Measurements from ENCODE around the gene PRPF19. TPM values are rescaled to one million over a fixed set of nuclear protein-coding genes. Genes with fewer than 3 reads are reported as not detected.

PRPF19 gene
- total RNA-seq, 1 experiment from 2014 or later: 100.0 TPM

GRCh38 chr11:60937811-60938210 is 31.4 kb upstream of the PRPF19 start:
- no peak for DNase-seq (ENCODE audit: low read depth)

DNA sequence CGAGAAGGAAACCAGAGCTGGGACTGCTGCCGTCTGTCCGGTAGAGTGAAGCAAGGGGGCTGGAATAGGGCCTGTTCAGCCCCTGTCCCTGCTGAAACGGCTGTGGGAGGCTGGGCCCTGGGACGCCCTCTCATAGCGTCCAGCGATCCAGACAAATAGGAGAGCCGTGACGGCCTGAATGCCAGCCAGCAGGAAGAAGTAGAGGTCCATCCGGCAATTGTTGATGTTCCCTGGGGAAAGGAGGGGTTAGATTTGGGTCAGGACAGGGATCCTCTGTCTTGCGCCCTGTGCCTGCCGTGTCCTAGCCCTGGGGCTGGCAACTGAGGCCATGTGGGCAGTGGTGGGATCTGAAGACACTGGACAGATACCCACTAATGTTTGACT is 30.8 kb upstream of the PRPF19 start:
- no peak for DNase-seq (ENCODE audit: low read depth)

DNA sequence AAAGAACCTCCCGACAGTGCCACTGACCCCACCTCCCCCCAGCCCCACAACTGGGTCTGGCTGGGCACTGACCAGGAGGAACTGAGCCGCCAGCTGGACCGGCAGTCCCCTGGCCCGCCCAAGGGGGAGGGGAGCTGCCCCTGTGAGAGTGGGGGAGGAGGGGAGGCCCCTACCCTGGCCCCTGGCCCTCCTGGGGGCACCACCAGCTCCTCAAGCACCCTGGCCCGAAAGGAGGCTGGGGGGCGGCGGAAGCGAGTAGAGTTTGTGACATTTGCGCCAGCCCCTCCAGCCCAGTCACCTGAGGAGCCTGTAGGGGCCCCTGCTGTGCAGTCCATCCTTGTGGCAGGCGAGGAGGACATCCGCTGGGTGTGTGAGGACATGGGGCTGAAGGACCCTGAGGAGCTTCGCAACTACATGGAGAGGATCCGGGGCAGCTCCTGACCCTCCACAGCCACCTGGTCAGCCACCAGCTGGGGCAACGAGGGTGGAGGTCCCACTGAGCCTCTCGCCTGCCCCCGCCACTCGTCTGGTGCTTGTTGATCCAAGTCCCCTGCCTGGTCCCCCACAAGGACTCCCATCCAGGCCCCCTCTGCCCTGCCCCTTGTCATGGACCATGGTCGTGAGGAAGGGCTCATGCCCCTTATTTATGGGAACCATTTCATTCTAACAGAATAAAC is 30.2 kb upstream of the PRPF19 start:
- no peak for DNase-seq (ENCODE audit: low read depth)

DNA sequence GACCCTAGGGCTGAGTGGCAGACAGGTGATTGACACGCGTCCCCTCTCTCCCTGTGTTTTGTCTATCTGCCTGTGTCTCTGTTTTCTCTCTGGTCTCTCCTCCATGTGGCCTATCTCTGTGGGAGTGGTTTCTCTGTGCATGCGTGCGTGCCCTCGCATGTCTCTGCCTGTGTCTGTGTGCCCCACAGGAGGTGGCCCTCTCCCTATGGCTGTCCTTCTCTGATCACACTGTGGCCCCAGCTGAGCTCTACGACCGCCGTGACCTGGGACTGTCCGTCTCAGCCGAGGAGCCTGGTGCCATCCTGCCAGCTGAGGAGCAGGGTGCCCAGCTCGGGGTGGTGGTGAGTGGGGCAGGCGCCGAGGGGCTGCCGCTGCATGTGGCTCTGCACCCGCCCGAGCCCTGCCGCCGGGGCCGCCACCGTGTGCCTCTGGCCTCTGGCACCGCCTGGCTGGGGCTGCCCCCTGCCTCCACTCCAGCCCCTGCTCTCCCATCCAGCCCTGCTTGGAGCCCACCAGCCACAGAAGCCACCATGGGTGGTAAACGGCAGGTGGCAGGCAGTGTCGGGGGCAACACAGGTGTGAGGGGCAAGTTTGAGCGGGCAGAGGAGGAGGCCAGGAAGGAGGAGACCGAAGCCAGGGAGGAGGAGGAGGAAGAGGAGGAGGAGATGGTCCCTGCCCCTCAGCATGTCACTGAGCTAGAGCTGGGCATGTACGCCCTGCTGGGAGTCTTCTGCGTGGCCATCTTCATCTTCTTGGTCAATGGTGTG is 29.5 kb upstream of the PRPF19 start:
- no peak for DNase-seq (ENCODE audit: low read depth)

GRCh38 chr11:60934790-60935605 is 28.6 kb upstream of the PRPF19 start:
- no peak for DNase-seq (ENCODE audit: low read depth)

DNA sequence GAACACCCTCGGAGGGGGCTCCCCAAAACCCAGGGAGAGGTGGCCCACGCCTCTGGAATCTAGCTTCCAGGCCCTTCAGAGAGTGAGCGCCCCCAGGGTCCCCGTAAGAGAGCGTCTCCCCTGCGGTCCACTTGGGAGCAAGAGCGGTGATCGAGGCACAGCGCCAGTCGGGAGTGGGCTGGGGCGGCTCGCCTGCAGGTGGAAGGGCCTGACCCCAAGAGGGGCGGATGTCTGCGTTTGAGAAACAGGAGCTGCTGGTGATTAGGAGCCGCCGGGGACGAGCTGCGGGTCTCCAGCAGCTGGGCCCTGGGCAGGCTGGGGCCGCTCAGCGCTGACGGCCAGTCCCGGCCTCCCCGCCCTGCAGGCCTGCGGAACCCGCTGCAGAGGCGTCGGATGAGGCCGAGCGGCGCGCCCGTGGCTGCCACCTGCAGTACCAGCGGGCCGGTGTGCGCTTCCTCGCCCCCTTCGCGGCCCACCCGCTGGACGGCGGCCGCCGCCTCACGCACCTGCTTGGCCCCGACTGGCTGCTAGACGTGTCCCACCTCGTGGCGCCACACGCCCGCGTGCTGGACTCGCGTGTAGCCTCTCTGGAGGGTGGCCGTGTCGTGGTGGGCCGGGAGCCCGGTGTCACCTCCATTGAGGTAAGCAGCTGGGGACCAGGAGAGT is 27.9 kb upstream of the PRPF19 start:
- DNase-seq (ENCODE audit: low read depth): no peak

GRCh38 chr11:60933416-60934123 is 27.2 kb upstream of the PRPF19 start:
- no peak for DNase-seq (ENCODE audit: low read depth)

GRCh38 chr11:60932605-60933356 is 26.4 kb upstream of the PRPF19 start:
- DNase-seq (ENCODE audit: low read depth): no peak

DNA sequence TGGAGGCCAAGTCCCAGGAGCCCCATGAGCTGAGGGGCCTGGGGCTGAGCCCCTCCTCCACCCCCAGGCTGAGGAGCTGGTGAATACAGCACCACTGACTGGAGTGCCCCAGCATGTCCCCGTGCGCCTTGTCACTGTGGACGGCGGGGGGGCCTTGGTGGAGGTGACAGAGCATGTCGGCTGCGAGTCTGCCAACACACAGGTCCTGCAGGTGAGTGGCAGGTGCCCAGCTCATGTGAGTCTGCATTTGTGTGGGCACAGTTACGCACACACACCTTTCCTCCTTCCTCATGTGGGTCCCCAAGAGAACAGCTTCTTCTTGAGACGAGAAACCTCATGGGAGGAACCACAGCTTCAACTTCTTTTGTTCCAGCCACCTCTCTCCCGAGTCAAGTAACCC is 25.5 kb upstream of the PRPF19 start:
- no peak for DNase-seq (ENCODE audit: low read depth)

GRCh38 chr11:60930394-60930793 is 24.0 kb upstream of the PRPF19 start:
- DNase-seq (ENCODE audit: low read depth): no peak

- DNase-seq (ENCODE audit: low read depth): no peak
These were observed 23.4 kb upstream of the PRPF19 start for GRCh38 chr11:60929764-60930163.

DNA sequence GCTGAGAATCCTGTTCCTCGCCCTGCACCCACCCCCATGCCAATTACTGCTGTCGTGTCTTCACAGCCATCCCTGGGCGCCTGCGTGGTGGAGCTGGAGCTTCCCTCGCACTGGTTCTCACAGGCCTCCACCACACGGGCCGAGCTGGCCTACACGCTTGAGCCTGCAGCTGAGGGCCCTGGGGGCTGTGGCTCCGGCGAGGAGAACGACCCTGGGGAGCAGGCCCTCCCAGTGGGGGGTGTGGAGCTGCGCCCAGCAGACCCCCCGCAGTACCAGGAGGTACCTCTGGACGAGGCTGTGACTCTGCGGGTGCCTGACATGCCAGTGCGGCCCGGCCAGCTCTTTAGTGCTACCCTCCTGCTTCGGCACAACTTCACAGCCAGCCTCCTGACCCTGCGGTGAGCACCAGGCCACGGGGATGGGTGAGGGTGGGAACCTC is 22.2 kb upstream of the PRPF19 start:
- DNase-seq (ENCODE audit: low read depth): no peak

DNA sequence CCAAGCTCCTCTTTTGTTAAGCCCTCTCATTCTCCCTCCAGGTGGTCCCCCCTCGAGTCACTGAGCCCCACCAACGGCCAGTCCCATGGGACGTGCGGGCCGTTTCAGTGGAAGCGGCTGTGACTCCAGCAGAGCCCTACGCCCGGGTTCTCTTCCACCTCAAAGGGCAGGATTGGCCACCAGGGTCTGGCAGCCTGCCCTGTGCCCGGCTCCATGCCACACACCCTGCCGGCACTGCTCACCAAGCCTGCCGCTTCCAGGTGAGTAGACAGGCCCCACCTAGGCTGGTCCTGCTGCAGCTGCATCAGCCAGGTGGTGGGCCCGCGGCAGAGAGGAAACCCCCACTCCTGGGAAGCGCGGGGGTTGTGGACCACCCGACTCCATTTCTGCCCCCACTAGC is 21.2 kb upstream of the PRPF19 start:
- no peak for DNase-seq (ENCODE audit: low read depth)

DNA sequence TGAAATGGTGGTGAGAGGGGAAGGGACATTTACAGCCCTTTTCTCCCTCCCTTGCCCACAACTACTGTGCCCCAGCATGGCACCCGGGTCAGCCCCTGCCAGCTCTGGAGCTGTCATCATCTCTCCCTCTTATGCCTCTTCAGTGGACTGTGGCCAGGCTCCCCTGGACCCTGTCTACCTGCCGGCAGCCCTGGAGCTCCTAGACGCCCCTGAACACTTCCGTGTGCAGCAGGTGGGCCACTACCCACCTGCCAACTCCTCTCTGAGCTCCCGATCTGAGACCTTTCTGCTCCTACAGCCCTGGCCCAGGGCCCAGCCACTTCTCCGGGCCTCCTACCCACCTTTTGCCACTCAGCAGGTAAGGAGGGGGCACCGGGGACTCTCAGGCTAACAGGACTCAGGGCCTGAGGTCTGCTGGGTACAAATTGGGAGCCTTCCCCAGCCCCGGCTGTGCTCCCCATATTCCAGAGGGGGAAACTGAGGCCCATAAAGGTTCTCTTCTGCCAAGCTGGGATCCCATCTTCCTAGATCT is 20.7 kb upstream of the PRPF19 start:
- no peak for DNase-seq (ENCODE audit: low read depth)

DNA sequence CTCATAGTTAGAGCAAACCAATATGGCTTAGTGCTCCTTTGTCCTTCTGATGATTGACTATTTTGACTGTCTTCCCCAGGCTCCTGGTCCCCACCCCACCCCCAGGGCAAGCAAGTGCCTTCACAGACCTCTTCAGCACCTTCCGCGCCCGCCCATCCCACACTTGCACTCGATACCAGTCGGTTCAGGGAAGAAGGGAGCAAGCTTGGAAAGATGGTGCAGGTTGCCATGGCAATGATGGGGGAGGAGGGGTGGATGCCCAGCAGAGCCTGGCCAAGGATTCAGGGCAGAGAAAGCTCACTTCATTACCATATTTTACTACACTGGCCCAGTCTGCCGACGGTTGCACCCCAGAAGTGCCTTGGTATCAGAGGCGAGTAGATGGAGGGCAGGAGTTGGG is 20.1 kb upstream of the PRPF19 start:
- no peak for DNase-seq (ENCODE audit: low read depth)

DNA sequence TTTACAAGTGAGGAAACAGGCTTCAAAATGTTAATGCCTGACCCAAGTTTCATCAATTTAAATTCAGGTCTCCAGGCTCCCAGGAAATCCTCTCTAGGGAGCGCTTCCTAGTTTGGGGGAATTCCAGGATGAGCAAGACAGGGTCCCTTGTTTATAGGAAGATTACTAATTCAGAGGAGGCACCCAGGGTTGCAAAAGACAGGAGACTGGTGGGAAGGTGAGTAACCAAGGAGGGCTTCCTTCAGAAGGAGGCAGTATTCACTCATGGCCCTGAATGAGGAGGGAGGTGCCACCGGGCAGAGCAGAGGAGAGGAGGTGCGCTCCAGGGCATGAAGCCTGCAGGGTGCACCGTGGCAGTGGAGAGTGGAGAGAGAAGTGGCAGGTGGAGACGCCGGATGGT is 19.5 kb upstream of the PRPF19 start:
- peak; percentile 66 for DNase-seq (ENCODE audit: low read depth)

DNA sequence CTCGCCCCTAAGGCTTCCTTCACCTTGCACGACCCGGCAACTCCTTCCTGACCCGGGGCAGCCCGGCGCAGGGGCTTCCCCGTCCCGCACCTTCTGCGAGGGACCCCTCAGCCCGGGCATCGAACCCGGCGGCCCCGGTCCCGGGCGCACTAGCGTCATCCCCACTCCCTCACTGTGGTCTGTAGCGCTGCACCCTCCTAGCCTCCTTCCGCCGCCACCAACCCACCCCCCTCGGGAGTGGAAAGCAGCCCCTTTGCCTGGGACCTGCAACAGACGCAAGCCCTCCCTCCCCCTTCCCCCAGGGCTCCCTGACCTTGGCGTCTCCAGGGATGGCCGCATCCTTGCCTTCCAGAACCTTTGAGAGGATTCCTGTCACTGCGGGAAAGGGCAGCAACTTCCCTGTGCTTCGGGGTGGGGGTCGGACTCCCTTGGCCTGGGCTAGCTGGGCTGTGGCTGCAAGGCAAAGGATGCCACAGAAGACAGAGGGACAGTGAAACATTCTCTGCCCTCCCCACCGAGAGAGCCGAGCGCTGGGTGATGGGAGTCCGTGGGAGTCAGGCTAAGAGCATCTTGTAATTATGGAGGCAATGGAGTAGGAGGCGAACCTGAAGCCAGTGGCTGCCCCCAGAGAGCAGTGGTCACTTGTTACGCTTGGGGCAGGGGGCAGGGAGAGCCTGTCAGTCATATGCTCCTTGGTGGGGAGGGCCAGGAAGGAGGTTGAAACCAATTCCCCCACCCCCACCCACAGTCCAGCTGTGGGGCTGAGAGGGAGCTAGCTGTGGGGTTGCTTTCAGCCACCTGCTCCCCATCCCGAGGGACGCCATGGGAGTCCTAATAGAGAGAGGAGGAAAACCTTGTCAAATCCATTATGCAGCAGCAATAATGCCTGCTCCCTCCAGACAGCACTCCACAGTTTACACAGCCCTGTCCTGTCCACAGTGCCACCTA is 18.8 kb upstream of the PRPF19 start:
- no peak for DNase-seq (ENCODE audit: low read depth)

- peak; percentile 75 for DNase-seq (ENCODE audit: low read depth)
These were observed 17.9 kb upstream of the PRPF19 start, which contains the start of gene TMEM132A for GRCh38 chr11:60924110-60924905. Gene TMEM132A, plus strand, starts transcription at chr11:60924460. Its CDS starts 174 bp downstream, at chr11:60924634.

All from RPMI7951 (cell line).